Endothelial cell of umbilical vein (primary cell): ENCODE data around the gene C22orf42.
"Not testable (repeated sequence)": the region's sequence is repeated elsewhere in the genome, so short reads cannot be mapped to it uniquely, and the experiment has no call there.

Experiments
- CTCF ChIP-seq, 2 donors: IDR thresholded peaks; 1 replicate in 1 of 2; 2 replicates in 1 of 2; pipeline ENCODE4 v1.5.1; 2011; ENCODE audit warnings: low read length in 2 of 2, mild to moderate bottlenecking in 2 of 2, moderate library complexity in 2 of 2, control low read depth in 1 of 2, inconsistent platforms in 1 of 2, low read depth in 1 of 2; ENCODE audit not compliant: insufficient read depth in 1 of 2; ENCODE audit errors: extremely low read depth in 1 of 2
- EZH2 ChIP-seq: IDR thresholded peaks from 2 replicates; pipeline ENCODE4 v1.6.1; 2012; ENCODE audit warnings: borderline replicate concordance, low read depth, mild to moderate bottlenecking, moderate library complexity, low read length, inconsistent platforms; ENCODE audit not compliant: severe bottlenecking
- MAX ChIP-seq: IDR thresholded peaks from 2 replicates; pipeline ENCODE4 v1.6.1; 2011; ENCODE audit not compliant: insufficient read depth, insufficient read length
- POLR2A ChIP-seq: IDR thresholded peaks from 2 replicates; pipeline ENCODE4 v1.6.1; 2012; ENCODE audit warnings: low read depth, mild to moderate bottlenecking, control low read depth, low read length
- POLR2AphosphoS5 ChIP-seq: IDR thresholded peaks from 2 replicates; pipeline ENCODE4 v1.6.1; 2012; ENCODE audit warnings: low read depth, mild to moderate bottlenecking, control low read depth, low read length, moderate library complexity; ENCODE audit not compliant: insufficient read depth

- TF ChIP-seq EZH2; CTCF (IDR thresholded peaks at IDR 0.05; ENCODE audit: extremely low read depth in 1 of 2, insufficient read depth in 1 of 2, low read depth in 1 of 2, low read length in 2 of 2); POLR2A; POLR2AphosphoS5; MAX: not testable (repeated sequence)
Measured at GRCh38 chr22:32148372-32148771, 10.7 kb downstream of the C22orf42 start.
